ENCODE data around the gene TUT7. TPM values are rescaled to one million over a fixed set of nuclear protein-coding genes. Genes with fewer than 3 reads are reported as not detected.

TUT7 gene
- total RNA-seq, 3 donors from 2014 or later = 59.5 to 95.4 (median 65.2) TPM

DNA sequence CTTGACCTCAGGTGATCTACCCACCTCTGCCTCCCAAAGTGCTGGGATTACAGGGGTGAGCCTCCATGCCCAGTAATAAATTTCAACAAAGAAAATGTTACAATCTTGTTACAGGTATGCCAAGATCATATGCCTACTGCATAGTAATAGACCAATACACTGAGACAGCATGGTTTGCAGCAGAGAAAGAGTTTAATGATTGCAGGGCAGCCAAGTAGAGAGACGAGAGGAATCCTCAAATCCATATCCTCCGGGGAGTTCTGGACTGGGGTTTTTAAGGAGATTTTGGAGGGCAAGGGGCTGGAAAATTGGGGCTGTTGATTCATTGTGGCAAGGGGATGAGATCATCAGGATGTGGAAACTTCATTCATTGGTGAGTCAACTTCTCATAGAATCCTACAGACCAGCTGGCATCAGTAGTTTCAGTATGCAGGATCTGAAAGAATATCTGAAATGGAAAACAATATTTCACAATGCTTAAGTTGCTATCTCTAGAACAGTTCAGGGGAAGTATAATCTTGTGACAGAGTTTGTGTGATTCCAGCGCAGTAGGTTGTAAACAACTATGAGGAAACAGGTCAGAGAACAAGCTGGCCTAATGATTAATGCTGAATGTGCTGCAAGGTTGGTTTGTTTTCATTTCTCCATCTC lies 14.8 kb upstream of the TUT7 start:
- intact Hi-C loops (cut with DNase I; ENCODE audit: low total_unique reads) = no loop called here
- Histone ChIP-seq H3K9me3 (peaks cover 25 to 44% of the 10 kb centered on the region in 2 donors), H3K27ac (no peak overlapping the region), H3K27me3 (no peaks in the 10 kb centered on the region), H3K36me3 (no peaks in the 10 kb centered on the region), H3K4me3 (no peak overlapping the region), H3K4me1 (no peaks in the 10 kb centered on the region)
- no peak for DNase-seq (ENCODE audit: low spot score in 2 of 2)
- no peak for TF ChIP-seq POLR2A (IDR thresholded peaks at IDR 0.05)
- TF ChIP-seq, protein P1, sequence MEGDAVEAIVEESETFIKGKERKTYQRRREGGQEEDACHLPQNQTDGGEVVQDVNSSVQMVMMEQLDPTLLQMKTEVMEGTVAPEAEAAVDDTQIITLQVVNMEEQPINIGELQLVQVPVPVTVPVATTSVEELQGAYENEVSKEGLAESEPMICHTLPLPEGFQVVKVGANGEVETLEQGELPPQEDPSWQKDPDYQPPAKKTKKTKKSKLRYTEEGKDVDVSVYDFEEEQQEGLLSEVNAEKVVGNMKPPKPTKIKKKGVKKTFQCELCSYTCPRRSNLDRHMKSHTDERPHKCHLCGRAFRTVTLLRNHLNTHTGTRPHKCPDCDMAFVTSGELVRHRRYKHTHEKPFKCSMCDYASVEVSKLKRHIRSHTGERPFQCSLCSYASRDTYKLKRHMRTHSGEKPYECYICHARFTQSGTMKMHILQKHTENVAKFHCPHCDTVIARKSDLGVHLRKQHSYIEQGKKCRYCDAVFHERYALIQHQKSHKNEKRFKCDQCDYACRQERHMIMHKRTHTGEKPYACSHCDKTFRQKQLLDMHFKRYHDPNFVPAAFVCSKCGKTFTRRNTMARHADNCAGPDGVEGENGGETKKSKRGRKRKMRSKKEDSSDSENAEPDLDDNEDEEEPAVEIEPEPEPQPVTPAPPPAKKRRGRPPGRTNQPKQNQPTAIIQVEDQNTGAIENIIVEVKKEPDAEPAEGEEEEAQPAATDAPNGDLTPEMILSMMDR (IDR thresholded peaks at IDR 0.05) = no peak
- TF ChIP-seq POLR2AphosphoS5 (IDR thresholded peaks at IDR 0.05) = no peak

GRCh38 chr9:86361176-86361575 lies 7.0 kb upstream of the TUT7 start:
- no peaks in the 10 kb centered on the region for H3K36me3 ChIP-seq
- no peaks in the 10 kb centered on the region for H3K4me1 ChIP-seq
- no peak overlapping the region for H3K27ac ChIP-seq
- no peak overlapping the region for H3K4me3 ChIP-seq
- peaks cover 0 to 5% of the 10 kb centered on the region in 2 donors for H3K9me3 ChIP-seq
- DNase-seq (ENCODE audit: low spot score in 2 of 2) = no peak
- intact Hi-C loops (cut with DNase I; ENCODE audit: low total_unique reads) = no loop called here
- TF ChIP-seq, protein P1 (IDR thresholded peaks at IDR 0.05) = no peak
- no peak for TF ChIP-seq POLR2AphosphoS5 (IDR thresholded peaks at IDR 0.05)
- TF ChIP-seq POLR2A (IDR thresholded peaks at IDR 0.05) = no peak
- no peaks in the 10 kb centered on the region for H3K27me3 ChIP-seq

GRCh38 chr9:86359151-86359879 lies 5.1 kb upstream of the TUT7 start:
- H3K4me3 ChIP-seq = no peak overlapping the region
- H3K9me3 ChIP-seq = no peaks in the 10 kb centered on the region
- intact Hi-C loops (cut with DNase I; ENCODE audit: low total_unique reads) = no loop called here
- no peaks in the 10 kb centered on the region for H3K36me3 ChIP-seq
- no peak overlapping the region for H3K27ac ChIP-seq
- H3K27me3 ChIP-seq = no peaks in the 10 kb centered on the region
- H3K4me1 ChIP-seq = no peaks in the 10 kb centered on the region
- no peak for DNase-seq (ENCODE audit: low spot score in 2 of 2)
- TF ChIP-seq POLR2AphosphoS5 (IDR thresholded peaks at IDR 0.05) (no peak), POLR2A (IDR thresholded peaks at IDR 0.05) (no peak)
- TF ChIP-seq, protein P1 (IDR thresholded peaks at IDR 0.05) = no peak

DNA sequence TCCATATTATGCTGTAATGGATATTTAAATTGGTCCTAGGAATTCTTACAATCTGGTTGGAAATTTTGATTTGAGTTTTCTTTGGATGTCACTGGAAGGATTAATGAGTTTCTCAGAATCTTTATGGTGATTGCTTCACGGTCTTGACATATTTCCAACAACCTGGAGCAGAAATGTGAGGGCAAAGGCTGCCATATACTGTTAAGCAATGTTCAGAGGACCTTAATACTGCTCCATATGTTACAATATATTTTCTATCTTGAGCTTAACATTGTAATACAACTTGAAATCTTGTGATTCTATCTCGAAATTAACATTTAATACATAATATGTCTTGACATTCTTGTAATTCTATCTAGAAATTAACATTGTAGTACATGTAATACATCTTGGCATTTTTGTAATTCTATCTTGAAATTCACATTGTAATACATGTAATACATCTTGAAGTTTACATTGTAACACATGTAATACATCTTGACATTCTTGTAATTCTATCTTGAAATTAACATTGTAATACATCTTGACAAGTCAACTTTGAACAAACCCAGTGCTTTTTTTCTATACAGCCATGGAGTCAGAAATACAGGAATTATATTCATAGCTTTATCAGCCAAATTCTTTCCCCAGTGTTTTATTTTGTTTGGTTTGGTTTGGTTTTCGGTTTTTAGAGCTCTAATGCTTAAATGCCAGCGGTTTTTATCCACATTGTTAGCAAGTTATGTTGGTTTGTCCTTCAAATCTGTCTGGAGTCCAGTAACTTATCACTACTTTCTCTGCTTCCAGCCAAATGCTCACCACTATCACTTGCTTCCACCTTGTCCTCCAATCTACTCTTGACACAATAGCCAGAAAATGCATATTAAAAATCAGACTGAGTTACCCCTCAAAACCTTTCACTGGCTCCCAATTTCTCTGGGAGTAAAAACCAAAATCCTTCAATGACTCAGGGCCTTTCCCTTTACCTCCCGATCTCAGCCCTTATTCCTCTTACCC lies 3.0 kb upstream of the TUT7 start:
- TF ChIP-seq POLR2A (IDR thresholded peaks at IDR 0.05) (no peak), POLR2AphosphoS5 (IDR thresholded peaks at IDR 0.05) (no peak)
- TF ChIP-seq, protein P1 (IDR thresholded peaks at IDR 0.05) = no peak
- no peak overlapping the region for H3K4me3 ChIP-seq
- H3K9me3 ChIP-seq = no peaks in the 10 kb centered on the region
- no peak overlapping the region for H3K27ac ChIP-seq
- H3K27me3 ChIP-seq = no peaks in the 10 kb centered on the region
- intact Hi-C loops (cut with DNase I; ENCODE audit: low total_unique reads) = no loop called here
- peaks cover 0 to 3% of the 10 kb centered on the region in 2 donors for H3K4me1 ChIP-seq
- DNase-seq (ENCODE audit: low spot score in 2 of 2) = no peak
- no peaks in the 10 kb centered on the region for H3K36me3 ChIP-seq
